HEK293T (cell line): ENCODE measurements around the gene FAM83B.

Experiments used
- ARNT ChIP-seq: fragments of 450-650 bp; IDR thresholded peaks from 2 replicates; pipeline ENCODE4 v1.6.1; 2017; ENCODE audit warnings: mild to moderate bottlenecking
- BHLHE40 ChIP-seq: fragments of 450-650 bp; IDR thresholded peaks from 2 replicates; pipeline ENCODE4 v1.6.1; 2016; ENCODE audit warnings: mild to moderate bottlenecking, moderate library complexity, borderline replicate concordance
- CTBP1 ChIP-seq: fragments of 450-650 bp; IDR thresholded peaks from 2 replicates; pipeline ENCODE4 v1.6.1; 2016; ENCODE audit warnings: borderline replicate concordance
- FOXA1 ChIP-seq: fragments of 450-650 bp; IDR thresholded peaks from 2 replicates; pipeline ENCODE4 v1.6.1; 2016; ENCODE audit warnings: mild to moderate bottlenecking
- FOXK2 ChIP-seq: fragments of 450-650 bp; IDR thresholded peaks from 2 replicates; pipeline ENCODE4 v1.6.1; 2016; ENCODE audit warnings: mild to moderate bottlenecking
- FOXM1 ChIP-seq: fragments of 450-650 bp; IDR thresholded peaks from 2 replicates; pipeline ENCODE4 v1.6.1; 2017; ENCODE audit warnings: mild to moderate bottlenecking, borderline replicate concordance
- HDGF ChIP-seq: fragments of 450-650 bp; IDR thresholded peaks from 2 replicates; pipeline ENCODE4 v1.6.1; 2017; ENCODE audit warnings: antibody characterized with exemption, borderline replicate concordance
- LEF1 ChIP-seq: fragments of 450-650 bp; IDR thresholded peaks from 2 replicates; pipeline ENCODE4 v1.6.1; 2017; ENCODE audit warnings: mild to moderate bottlenecking, borderline replicate concordance
- NFRKB ChIP-seq: fragments of 450-650 bp; IDR thresholded peaks from 2 replicates; pipeline ENCODE4 v1.6.1; 2016; ENCODE audit warnings: mild to moderate bottlenecking, moderate library complexity
- SP1 ChIP-seq: fragments of 450-650 bp; IDR thresholded peaks from 2 replicates; pipeline ENCODE4 v1.6.1; 2017
- SUZ12 ChIP-seq: fragments of 450-650 bp; IDR thresholded peaks from 2 replicates; pipeline ENCODE4 v1.6.1; 2016; ENCODE audit warnings: mild to moderate bottlenecking
- TARDBP ChIP-seq: fragments of 450-650 bp; IDR thresholded peaks from 2 replicates; pipeline ENCODE4 v1.6.1; 2016
- TF ChIP-seq, protein P1 (sequence below): fragments of 450-650 bp; IDR thresholded peaks from 2 replicates; pipeline ENCODE4 v1.6.1; 2016

DNA sequence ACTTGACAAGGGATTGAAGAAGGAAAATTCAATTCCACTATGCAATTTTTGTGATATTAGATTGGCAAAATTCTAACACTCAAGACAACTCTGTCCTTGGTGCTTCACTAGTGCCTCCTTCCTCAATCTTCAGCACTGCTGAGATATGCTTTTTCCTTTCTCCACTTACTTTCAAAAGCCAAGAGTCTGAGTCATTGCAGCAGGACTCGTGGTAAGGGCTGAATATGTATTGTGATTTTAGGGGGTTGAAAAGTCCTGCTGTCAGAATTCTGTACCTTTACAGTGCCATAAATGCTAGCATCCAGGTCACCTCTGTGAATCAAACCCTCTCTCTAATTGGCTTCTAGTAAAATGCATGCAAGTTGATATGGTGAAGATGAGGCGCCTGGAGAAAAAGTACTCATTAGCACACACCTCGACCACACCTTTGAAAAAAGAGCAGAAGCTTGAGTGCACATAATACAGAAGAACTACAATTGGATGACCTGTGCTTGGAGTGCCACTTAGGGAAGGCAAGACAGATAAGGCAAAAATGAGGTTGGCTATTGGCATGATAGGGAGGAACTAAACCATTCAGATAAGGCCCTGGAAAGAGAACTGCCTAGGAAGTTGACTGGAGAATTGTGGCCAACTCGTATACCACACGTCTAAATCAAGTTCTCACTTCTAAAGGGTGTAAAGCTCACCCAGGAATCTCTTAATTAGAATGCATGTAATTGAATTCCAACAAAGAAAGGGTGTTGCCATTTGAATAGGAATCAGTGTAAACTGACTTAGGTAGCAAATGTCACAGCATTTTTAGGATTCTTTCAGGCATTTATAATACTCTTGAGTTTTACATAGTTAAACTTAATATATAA, 43.6 kb upstream of the FAM83B start:
- TF ChIP-seq BHLHE40, result no peak
- no peak for TF ChIP-seq SP1
- TF ChIP-seq SUZ12, result no peak
- no peak for TF ChIP-seq LEF1
- no peak for TF ChIP-seq TARDBP
- TF ChIP-seq FOXK2, result no peak
- TF ChIP-seq FOXM1, result no peak
- no peak for TF ChIP-seq NFRKB
- no peak for TF ChIP-seq CTBP1
- no peak for TF ChIP-seq ARNT
- TF ChIP-seq FOXA1, result no peak
- TF ChIP-seq, protein P1, sequence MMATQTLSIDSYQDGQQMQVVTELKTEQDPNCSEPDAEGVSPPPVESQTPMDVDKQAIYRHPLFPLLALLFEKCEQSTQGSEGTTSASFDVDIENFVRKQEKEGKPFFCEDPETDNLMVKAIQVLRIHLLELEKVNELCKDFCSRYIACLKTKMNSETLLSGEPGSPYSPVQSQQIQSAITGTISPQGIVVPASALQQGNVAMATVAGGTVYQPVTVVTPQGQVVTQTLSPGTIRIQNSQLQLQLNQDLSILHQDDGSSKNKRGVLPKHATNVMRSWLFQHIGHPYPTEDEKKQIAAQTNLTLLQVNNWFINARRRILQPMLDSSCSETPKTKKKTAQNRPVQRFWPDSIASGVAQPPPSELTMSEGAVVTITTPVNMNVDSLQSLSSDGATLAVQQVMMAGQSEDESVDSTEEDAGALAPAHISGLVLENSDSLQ, result no peak
- TF ChIP-seq HDGF, result no peak
